Chondrocyte (in vitro differentiated cells): Measurements from ENCODE around the gene SEMA3C. TPM values are rescaled to one million over a fixed set of nuclear protein-coding genes. Genes with fewer than 3 reads are reported as not detected.
A peak's percentile ranks its signal among the peaks of the same experiment; 100 is the strongest.

Source experiments
- DNase-seq: peaks from one replicate; pipeline ENCODE4 v3.0.0; 2021; ENCODE audit warnings: mixed read lengths, low spot score
- H3K27ac Mint-ChIP-seq: one replicate; pipeline ENCODE4 v1.8.0; 2021; ENCODE audit warnings: mild to moderate bottlenecking, moderate library complexity, mixed read lengths; ENCODE audit not compliant: unreplicated experiment
- H3K27me3 Mint-ChIP-seq: 2 replicates; pipeline ENCODE4 v1.8.0; 2021; ENCODE audit warnings: low read depth, mixed read lengths
- H3K36me3 Mint-ChIP-seq: 2 replicates; pipeline ENCODE4 v1.8.0; 2021; ENCODE audit warnings: low read depth, mixed read lengths
- H3K4me1 Mint-ChIP-seq: 2 replicates; pipeline ENCODE4 v1.8.0; 2021; ENCODE audit warnings: low read depth, mild to moderate bottlenecking, mixed read lengths
- H3K4me3 Mint-ChIP-seq: one replicate; pipeline ENCODE4 v1.8.0; 2021; ENCODE audit warnings: mild to moderate bottlenecking, moderate library complexity, mixed read lengths; ENCODE audit not compliant: unreplicated experiment
- H3K9me3 Mint-ChIP-seq: 2 replicates; pipeline ENCODE4 v1.8.0; 2021; ENCODE audit warnings: low read depth, mixed read lengths
- total RNA-seq: library from RNA; stranded (reverse); gene quantifications from 3 replicates; pipeline ENCODE4 v1.2.1, GENCODE V29; 2021
- TF ChIP-seq, protein P1 (sequence below): fragments of 200-600 bp; sonication (generic); IDR thresholded peaks from 2 replicates; pipeline ENCODE4 v1.5.0; 2021; ENCODE audit warnings: antibody characterized with exemption, mild to moderate bottlenecking, moderate library complexity

Gene SEMA3C
- total RNA-seq, 1 donor from 2014 or later, result 80.0 TPM

DNA sequence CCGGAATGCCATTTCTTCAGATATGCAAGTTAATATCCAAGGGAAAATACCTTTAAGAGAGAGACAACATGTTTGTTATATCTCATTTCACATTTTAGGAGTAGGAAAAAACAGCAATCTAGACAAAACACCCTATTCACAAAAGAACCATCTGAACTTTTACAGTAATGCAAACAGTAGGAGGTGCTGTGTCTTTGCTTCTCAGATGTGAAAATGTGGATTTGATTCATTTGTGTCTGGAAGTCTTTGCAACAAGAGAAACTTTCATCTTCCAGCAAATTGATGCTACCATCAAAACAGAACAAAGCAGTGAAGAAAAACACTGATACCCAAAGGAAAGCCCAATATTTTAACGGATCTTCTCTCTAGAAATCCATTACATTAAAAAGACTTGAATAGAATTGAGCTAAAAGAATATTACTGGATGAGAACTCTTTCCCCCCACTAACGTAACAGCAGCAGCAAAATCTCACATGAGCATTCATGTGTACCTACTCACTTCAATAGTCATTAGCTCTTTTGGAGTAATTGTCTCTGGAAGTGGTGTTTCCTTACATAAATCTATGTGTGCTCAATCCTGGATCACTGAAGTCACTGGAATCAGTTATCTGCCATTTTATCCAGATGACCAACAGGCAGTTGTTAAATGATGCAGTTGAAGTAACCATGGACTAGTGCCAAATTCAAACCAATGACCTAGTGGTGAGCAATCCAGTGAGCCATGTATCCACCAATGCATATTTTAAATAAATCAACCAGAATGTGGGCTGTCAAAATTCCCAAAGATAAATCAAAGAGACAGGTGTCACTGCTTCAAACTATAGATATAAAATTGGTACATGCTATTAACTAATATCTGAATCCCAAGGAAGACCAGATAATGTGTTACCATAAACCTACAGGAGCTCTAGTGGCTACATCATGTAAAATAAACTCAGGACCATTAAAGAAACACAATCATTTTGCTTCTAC, 1.8 kb downstream of the SEMA3C start:
- H3K27ac Mint-ChIP-seq, result no peak overlapping the region
- peak overlapping the region; percentile 82 for H3K4me3 Mint-ChIP-seq
- peaks cover 8% of the 10 kb centered on the region for H3K36me3 Mint-ChIP-seq
- H3K9me3 Mint-ChIP-seq, result no peaks in the 10 kb centered on the region
- DNase-seq, result no peak
- TF ChIP-seq, protein P1, sequence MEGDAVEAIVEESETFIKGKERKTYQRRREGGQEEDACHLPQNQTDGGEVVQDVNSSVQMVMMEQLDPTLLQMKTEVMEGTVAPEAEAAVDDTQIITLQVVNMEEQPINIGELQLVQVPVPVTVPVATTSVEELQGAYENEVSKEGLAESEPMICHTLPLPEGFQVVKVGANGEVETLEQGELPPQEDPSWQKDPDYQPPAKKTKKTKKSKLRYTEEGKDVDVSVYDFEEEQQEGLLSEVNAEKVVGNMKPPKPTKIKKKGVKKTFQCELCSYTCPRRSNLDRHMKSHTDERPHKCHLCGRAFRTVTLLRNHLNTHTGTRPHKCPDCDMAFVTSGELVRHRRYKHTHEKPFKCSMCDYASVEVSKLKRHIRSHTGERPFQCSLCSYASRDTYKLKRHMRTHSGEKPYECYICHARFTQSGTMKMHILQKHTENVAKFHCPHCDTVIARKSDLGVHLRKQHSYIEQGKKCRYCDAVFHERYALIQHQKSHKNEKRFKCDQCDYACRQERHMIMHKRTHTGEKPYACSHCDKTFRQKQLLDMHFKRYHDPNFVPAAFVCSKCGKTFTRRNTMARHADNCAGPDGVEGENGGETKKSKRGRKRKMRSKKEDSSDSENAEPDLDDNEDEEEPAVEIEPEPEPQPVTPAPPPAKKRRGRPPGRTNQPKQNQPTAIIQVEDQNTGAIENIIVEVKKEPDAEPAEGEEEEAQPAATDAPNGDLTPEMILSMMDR, result peak; percentile 80
- no peaks in the 10 kb centered on the region for H3K27me3 Mint-ChIP-seq
- peaks cover 42% of the 10 kb centered on the region for H3K4me1 Mint-ChIP-seq

DNA sequence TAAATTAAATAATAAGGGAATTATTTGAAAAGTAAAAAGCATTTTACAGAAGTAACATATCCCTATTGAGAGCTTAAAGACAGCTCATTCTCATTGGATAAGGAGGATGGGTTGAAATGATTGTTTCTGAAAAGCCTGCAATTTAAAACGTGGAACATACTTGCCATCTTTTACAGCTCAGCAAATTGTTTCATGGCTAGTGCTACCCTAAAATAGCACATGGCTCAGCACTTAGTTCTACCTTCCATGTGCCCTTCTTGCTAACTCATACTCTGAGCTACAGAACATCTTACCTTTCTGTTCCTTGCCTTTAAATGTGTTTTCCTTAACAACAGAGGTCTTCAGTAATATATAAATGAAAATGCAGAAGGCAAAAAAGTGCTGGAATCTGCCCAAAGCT, 8.6 kb downstream of the SEMA3C start:
- no peak for DNase-seq
- H3K4me3 Mint-ChIP-seq, result no peak overlapping the region
- H3K27me3 Mint-ChIP-seq, result no peaks in the 10 kb centered on the region
- H3K36me3 Mint-ChIP-seq, result peaks cover under 1% of the 10 kb centered on the region
- TF ChIP-seq, protein P1, result no peak
- no peaks in the 10 kb centered on the region for H3K9me3 Mint-ChIP-seq
- H3K27ac Mint-ChIP-seq, result no peak overlapping the region
- H3K4me1 Mint-ChIP-seq, result peaks cover 34% of the 10 kb centered on the region

DNA sequence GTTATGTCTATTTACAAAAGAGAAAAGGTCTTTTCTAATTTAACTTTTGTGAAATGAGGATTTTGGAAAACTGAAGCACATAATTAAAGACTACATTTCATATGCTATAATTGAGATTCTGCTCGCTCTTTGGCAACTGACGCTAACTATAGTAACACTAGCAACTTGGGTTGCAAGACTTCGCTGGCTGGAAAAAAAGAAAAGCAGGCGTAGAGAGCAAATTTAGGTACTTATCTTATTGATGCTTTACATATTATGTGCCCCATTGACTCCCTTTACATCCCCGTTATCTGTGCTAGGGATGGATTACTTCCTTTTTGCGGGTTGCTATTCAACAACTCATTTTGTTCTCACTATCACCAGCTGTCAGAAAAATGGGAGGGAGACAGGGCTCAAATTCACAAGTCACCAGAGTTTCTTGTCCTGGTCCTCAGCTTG, 10.5 kb downstream of the SEMA3C start:
- H3K4me1 Mint-ChIP-seq, result peaks cover 34% of the 10 kb centered on the region
- TF ChIP-seq, protein P1, result no peak
- H3K9me3 Mint-ChIP-seq, result no peaks in the 10 kb centered on the region
- no peaks in the 10 kb centered on the region for H3K36me3 Mint-ChIP-seq
- no peak for DNase-seq
- H3K4me3 Mint-ChIP-seq, result no peak overlapping the region
- no peak overlapping the region for H3K27ac Mint-ChIP-seq
- H3K27me3 Mint-ChIP-seq, result no peaks in the 10 kb centered on the region

GRCh38 chr7:80907612-80908011, 11.2 kb downstream of the SEMA3C start:
- Mint-ChIP-seq H3K36me3 (no peaks in the 10 kb centered on the region), H3K4me1 (peaks cover 34% of the 10 kb centered on the region), H3K4me3 (no peak overlapping the region), H3K27me3 (no peaks in the 10 kb centered on the region), H3K27ac (no peak overlapping the region), H3K9me3 (no peaks in the 10 kb centered on the region)
- no peak for DNase-seq
- TF ChIP-seq, protein P1, result no peak

DNA sequence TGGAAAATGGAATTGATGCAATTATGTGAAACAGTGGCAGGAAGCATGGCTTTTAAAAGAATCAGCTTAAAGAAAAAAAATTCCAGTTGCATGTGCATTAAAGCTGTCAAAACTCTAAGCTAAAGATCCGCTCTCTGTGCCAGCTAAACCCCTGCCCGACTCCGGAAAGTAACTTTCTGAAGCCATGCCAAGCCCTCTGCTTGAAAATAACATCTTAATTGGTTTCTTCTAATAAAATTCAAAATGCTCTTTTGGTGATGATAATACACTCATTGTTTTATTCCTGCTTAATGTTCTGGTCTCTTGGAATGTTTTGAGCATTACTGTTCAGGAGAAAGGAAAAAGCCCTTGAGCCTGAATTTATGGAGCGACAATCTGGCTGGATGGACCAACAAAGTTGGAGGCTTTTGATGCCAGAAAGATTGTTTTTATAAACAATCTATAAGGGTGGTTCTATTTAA, 11.7 kb downstream of the SEMA3C start:
- H3K27me3 Mint-ChIP-seq, result no peaks in the 10 kb centered on the region
- no peak for DNase-seq
- no peaks in the 10 kb centered on the region for H3K9me3 Mint-ChIP-seq
- H3K36me3 Mint-ChIP-seq, result no peaks in the 10 kb centered on the region
- H3K4me3 Mint-ChIP-seq, result no peak overlapping the region
- no peak overlapping the region for H3K27ac Mint-ChIP-seq
- peaks cover 34% of the 10 kb centered on the region for H3K4me1 Mint-ChIP-seq
- TF ChIP-seq, protein P1, result no peak
